IPS-NIHi11 (cell line): Measurements from ENCODE around the gene HLA-DPA1.
"Not testable (repeated sequence)": the region's sequence is repeated elsewhere in the genome, so short reads cannot be mapped to it uniquely, and the experiment has no call there.

Source experiments
- DNase-seq: peaks from one replicate; pipeline ENCODE4 v3.0.0; 2012; ENCODE audit warnings: mixed read lengths, low spot score

HLA-DPA1 gene

DNA sequence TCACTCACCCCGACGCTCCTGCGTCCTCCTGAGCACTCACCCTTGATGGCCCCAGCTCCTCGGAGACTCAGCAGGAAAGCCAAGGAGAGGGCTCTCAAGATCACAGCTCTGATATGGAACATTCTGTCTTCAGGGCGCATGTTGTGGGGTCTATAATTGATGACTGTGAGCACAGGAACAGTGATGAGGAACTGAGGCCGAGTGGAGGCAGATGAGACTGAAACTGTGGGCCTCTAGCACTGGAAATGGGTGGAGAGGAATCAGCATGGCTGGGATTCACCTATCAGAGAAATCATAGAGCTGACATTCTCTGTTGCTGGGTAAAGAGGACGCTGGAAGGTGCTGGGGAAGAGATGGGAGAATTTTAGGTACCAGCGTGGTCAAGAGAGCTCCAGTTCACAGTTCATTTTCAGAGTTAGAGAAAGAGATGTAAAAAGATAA lies at the start of gene HLA-DPA1:
Gene HLA-DPA1 (minus strand): TSS at position 219 of the 441 bp plus-strand sequence.
- peak; percentile 59 for DNase-seq

DNA sequence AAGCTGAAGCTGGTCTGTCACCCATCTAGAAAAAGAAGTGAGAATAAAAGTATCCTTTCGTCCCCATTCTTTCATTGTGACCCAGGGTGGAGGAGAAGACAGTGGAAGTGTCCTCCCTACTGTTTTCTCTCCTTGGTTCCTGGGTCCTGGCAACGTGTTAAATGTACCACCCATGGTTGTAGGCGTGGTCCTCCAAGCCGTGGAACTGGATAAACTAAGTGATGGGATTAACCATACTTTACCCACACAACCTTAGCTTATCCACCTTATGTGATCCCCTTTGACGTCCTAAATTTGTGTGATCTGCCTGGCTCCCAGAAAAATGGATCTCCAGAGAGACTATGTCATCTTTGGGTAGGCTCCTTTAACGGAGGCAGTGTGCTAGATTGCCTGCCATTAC lies 49.7 kb upstream of the HLA-DPA1 start:
- DNase-seq, result no peak

DNA sequence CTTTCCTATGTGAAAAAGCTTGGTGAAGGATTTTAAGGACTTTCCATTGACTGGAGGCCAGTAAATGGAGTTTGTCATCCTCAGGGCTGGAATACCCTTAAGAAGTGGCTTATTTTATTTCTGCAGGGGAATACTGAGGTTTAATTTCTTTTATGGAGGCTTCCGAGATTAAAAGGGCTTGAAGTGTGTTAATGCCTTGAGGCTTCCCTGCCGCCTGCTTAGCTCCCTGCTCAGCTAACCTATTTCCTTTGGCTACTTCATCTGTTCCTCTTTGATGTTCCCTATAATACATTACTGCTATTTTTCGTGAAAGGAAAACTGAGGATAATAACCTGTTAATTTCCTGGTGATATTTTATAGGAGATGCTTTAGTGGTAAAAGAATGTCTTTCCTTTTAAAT lies 46.6 kb upstream of the HLA-DPA1 start:
- no peak for DNase-seq

DNA sequence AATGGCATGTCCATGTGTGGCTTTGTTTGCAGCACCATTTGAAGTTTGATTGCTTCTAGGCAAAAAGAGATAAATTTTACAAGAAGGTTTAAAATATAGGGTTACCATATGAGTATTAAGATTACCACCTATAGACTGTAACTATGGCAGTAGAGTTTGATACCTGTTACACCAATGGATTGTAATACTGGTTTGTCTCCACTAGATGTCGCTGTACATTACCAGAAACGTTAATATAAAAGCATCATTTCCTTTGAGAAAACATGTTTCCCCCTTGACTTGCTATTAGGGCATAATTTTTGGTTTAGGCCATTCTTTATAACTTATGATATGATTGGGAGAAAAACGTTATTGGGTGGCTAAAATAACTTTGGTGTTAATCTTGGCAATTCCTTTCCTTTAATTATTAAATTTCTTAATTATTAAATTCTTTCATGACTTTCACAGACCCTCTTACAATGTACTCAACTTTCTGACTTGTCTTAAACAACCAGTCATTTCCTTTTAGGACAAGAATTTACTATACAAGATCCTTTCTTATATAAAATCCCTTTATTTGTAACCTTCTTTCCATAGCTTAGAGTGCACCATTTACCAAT lies 45.2 kb upstream of the HLA-DPA1 start:
- DNase-seq, result no peak

DNA sequence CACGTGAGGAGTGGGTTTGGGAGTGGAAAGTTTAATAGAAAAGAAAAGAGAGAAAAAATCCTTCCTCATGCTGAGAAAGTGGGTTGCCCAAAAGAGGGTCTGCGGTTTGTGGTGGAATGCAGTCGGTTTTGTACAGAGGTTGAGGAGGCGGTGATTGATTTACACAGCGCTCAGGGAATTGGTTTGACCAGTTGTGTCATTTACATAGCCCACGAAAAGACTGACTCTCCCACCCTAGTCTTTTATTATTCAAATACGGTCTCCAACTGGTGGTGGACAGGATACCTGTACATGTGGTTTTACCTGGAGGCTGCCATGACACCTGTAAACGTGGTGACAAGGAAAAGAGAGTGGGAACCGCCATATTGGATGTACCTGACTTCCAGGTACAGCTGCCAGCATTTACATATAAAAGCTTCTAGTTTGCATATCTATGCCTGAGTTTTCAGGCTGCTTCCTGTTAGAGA lies 44.4 kb upstream of the HLA-DPA1 start:
- no peak for DNase-seq

DNA sequence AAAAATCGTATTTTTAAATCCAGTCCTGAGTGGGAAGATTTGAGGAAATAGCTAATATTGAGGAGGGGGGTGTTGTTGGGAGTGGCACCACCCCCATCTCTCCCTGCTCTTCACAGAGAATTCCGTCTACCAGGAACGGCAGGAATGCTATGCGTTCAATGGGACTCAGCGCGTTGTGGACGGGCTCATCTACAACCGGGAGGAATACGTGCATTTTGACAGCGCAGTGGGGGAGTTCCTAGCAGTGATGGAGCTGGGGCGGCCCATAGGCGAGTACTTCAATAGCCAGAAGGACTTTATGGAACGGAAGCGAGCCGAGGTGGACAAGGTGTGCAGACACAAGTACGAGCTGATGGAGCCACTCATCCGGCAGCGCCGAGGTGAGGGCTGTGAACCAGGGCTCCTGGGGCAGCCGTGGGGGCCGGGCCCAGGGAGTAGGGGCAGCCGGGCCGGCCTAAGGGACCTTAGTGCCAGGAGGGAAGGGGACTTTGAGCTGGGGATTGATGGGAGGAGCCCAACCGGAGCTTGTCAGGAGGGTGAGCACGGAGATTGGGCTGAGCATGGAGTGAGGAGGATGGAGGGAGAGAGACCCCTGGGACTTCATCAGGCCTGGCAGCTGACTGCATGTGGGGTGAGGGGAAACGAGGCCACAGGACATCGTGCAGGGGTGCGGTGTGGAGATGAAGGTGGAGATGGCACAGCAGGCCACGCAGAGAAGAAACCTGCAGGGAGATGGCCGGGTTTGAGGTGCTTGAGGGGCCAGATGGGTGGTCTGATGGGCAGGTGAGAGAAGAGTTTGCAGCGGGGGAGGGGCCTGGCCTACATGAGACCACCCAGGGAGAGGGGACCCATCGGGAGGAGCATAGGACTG lies 43.6 kb upstream of the HLA-DPA1 start:
- DNase-seq, result peak; percentile 33

DNA sequence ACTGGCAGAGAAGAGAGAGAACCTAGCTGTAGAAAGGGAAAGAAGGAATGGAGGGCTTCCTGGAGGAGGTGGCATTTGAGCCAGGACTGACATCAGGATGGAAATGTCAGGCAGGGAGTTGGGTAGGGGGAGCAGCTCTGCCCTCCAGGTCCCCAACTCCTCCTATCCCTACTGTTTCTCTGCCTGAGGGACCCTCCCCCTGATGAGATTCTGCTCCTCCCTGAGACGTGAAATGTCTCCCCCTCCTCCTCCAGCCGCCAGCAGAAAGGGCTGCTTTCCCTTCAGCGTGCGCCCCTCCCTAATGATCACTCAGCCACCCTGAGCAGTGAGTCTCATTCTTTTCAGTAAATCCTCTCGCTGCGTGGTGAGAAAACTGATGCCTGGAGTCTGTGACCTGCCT lies 43.0 kb upstream of the HLA-DPA1 start:
- peak; percentile 54 for DNase-seq

DNA sequence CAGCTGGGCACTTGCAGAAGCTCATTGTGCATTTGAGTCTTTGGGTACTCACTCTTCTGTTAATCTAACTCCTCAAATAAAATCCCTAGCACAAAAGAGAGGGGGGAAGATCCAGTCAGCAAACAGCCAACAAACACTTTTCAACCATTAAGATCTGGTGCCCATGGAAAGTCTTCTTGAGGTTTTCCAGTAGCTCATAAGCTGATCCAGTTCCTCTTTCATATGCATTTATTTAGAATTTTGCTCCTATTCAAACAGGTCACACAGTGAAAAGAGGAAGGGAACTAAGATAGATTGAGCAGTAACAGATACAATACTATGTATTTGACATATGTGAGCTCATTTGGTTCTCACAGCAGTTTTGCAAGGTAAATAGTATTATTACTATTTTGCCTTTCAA lies 41.0 kb upstream of the HLA-DPA1 start:
- no peak for DNase-seq

DNA sequence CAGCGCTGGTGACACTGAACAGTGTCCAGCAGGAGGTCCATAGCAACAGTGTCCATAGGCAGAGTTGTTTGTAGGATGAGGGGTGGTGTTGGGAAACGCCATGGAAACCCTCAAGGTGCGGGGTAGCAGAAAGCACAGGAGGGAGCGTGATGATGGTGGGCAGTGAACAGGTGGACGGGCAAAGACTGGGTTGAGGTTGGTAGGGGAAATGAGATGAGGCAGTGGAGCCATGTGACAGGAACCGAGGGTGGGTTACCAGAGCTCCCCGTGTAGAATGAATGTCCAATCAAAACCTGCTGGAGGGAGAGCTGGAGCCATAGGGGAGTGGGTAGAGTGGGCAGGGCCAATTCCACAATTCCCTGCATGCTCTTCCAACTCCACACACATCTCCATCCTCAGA lies 40.3 kb upstream of the HLA-DPA1 start:
- no peak for DNase-seq

DNA sequence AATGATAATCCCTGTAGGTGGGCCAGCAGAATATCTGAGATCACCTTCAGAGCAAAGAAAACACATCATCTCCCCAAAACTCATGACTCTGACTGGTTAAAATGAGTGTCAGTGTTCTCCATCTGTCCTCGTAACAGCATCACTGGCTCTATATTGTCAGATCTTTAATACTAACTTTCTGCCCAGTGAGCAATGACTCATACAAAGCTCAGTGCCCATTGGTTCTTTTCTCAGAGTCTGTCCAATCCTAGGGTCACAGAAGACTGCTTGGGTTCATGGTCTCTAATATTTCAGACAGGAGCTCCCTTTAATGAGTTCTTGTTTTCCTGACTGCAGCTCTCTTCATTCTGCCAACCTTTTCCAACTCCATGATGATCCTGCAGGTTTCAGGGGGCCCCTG lies 38.7 kb upstream of the HLA-DPA1 start:
- peak; percentile 50 for DNase-seq

DNA sequence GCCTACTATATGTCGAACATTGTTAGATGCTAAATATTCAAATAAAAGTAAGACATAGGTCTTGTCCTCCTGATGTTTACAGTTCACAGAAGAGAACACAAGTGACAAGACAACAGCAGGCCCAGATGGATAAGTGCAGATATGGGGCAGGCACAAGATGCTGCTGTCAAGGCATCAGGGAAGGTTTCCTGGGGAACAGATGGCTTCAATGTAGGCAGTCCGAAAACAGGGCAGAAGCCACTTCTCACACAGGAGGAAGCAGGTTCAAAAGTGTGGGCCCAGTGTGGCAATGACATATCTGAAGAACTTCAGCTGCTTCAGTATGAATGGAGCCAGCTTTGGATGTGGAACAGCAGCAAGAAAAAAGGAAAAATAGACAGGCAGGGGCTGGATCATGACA lies 34.9 kb upstream of the HLA-DPA1 start:
- no peak for DNase-seq

DNA sequence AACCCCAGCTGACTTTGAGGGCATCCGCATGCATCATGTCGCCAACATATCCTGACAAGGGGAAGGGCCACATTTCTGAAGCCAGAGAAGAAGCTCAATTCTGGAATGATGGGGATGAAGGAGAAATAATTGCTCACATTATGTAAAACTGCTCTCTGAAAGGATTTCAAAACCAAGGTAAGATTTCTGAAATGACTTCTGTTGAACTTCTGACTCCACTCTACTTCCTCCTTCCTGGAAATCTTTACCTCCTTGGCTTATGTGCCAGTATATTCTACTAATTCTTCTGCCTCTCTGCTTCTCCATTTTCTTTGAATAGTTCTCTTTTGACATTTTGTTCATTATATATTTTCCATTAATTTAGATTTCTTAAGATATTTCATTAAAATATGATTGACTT lies 34.2 kb upstream of the HLA-DPA1 start:
- DNase-seq, result no peak

DNA sequence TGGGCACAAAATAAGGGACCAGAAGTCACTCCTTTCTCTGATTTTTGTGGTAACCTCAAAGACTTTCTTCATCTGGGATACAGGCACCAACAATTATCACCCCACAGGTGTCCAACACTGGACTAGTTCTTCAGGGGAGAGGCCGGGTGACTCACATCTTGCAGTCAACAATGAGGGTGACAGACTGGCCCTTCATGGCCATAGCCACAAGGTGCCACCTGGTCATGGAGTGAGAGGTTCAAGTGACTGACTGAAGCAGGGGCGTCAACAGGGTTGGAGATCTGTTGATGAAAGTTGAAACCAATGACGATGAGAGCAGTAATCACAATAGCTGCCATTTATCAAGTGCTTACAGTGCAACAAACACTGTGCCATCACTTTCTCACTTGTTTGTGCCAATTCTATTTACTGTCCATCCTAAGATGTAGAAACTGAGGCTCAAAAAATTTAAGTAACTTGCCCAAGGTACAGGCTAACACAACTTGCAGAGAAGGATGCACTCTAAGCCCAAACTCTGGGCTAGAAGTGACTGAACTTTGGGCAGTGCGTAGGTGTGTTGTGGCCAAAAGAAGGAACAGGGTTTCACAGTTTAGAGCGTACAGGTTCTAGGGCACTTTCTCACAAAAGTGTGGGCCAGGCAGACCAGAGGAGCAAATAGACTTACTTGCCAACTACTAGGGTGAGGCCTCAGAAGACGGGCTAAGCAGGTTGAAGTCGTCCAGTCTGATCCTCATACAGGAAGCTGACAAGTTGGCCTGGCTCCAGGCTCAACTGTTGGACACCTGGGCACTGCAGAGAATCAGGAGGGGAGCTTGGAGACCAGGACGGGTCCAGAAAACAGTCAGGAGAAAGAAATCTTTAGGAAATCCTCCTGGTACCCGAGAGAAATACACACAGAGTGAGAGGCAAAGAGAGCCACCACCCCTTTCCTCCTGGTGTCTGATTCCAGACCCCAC lies 32.7 kb upstream of the HLA-DPA1 start:
- DNase-seq, result no peak

DNA sequence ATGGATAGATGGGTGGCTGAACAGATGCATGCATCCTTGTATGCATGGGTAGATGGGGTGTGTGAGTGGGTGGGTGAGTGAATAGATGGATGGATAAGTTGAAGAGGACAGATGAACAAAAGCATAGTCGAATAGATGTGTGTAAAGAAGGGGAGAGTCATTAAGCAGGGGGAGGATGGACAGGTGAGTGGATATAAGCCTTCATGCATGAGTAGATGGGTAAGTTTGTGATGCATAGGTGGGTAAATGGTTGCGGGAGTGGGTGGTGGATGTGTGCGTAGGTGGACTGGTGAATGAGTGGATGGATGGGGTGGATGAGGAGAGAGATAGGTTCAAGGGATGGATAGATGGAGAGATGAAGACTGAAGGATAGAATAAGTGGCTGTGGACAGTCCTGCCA lies 31.9 kb upstream of the HLA-DPA1 start:
- DNase-seq, result no peak

DNA sequence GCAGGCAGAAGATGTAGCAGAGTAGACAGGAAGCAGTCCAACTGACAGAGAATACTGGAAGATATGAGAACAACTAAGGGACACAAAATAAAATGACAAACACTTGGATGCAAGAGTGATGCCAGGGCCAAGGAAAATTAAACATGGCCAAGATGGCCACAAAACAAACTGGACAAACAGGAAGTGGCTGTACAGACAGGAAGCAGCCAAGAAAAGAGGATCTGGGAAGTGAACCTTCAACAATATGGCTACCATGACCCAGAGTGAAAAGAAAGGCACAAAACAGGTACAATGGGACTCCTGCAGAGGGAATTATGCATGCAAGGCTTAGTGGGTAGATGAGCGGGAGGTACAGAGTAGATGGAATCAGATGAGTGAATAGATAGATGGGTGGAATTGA lies 31.4 kb upstream of the HLA-DPA1 start:
- DNase-seq, result no peak

DNA sequence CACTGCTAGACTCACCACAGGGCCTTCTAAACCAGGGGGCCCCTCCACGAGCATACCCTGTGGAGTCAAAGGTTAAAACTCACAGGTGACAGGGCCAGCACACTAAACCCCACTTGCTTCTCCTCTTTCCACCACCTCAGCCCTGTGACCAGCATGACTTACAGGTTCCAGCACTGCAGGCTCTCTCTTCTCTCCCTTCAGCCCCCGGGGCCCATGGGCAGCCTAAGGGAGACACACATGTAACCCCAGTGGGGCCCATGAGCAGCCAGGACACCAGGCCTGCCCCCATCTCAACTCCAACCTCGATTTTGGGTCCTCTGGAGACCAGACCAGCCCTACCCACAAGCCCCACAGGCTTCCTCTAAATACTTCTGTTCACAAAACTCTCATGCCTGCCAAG lies 30.3 kb upstream of the HLA-DPA1 start:
- no peak for DNase-seq

DNA sequence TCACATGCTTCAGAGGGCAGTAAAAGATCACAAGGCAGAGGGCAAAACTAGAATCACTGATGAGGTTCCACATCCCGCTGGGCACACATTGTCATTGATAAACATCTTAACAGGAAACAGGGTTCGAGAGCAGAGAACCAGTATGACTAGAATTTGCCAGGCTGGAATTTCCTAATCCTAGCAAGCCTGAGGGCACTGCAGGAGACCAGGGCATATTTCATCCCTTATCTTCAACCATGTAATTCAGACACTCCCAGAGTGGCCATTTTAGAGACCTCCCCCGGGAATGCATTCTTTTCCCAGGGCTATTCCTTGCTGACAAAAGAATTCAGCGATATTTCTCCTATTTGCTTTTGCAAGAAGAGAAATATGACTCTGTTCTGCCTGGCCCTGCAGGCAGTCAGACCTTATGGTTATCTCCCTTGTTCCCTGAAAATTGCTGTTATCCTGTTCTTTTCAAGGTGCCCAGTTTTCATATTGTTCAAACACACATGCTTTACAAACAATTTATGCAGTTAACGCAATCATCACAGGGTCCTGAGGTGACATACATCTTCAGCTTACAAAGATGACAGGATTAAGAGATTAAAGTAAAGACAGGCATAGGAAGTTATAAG lies 27.8 kb upstream of the HLA-DPA1 start:
- DNase-seq, result not testable (repeated sequence)

DNA sequence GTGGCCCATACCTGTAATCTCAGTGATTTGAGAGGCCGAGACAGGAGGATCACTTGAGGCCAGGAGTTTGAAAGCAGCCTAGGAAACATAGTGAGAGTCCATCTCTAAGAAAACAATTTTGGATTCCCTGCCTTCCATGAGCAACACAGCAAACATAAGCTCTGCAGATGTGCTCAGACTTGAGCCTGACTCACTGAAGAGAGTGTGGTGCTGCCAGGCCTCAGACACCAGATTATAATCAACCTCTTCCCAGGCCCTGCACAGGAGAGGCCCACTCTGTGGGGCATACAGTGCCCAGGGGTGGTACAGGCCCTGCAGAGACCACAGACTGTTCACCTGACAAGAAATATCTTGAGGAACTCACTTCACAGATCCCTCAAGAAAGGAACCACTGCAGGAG lies 22.2 kb upstream of the HLA-DPA1 start:
- no peak for DNase-seq

DNA sequence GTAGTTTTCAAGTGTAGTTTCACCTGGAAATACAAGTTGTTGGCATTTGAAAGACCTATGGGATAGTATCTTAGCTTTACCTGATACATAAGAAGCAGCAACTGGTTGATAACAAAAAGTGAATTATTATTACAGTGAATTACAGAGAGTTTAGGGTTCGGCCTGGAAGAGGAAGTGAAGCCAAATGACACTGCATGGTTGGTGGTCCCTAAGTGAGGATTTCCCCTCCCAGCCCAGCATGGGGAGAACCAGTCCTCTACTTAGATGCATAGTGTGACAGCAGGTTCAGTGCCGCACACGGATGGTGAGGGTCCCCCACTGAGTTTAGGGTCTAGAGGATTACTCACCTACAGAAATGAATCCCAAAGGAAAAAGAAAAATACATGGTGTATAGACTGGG lies 20.4 kb upstream of the HLA-DPA1 start:
- no peak for DNase-seq

DNA sequence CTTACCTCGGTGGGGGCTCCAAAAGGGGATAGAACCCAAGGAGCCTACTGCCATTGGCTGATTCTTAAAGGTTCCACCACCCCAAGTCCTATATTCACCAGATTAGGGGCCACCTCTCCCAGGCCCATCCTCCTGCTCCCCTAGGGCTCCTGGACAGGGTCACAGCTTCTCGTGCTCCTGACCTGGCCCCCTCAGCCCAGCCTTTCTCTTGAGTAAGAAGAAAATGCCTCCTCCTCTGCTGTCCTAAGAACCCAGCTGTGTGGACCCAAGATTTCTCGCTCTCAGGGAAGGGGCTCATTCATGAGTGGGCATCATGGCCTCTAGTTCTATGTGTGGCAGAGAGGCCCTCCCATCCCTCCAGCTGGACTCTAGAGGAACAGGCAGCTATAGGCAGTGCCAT lies 18.9 kb upstream of the HLA-DPA1 start:
- no peak for DNase-seq

DNA sequence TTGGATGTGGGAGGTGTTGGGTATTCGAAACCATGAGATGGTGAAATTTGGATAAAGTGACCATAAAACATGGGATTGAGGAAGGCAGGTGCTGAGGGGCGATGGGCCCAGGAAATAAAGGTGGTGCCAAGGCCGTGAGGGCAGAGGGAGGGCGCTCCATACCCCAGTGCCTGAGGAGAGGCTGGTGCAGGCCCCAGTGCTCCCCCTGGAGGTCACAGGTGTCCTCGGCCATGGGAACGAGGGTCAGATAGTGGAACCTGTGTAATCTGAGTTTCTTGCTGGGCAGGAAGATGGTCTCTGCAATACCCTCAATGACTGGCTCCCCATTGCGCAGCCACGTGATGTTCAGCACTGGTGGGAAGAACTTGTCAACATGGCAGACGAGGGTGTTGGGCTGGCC lies 18.5 kb upstream of the HLA-DPA1 start:
- peak; percentile 78 for DNase-seq
